Endodermal cell (in vitro differentiated cells): ENCODE measurements around the gene TMEM100. TPM values are rescaled to one million over a fixed set of nuclear protein-coding genes. Genes with fewer than 3 reads are reported as not detected.

Experiments
- DNase-seq: peaks from one replicate; pipeline ENCODE4 v3.0.0-alpha.2; 2017
- H3K27ac ChIP-seq: 2 replicates; pipeline ENCODE4 v1.5.1; 2013; ENCODE audit warnings: mild to moderate bottlenecking, low read depth, low read length, moderate library complexity
- H3K27me3 ChIP-seq: 2 replicates; pipeline ENCODE4 v1.6.1; 2013; ENCODE audit warnings: mild to moderate bottlenecking, low read length, moderate library complexity; ENCODE audit not compliant: insufficient read depth, control insufficient read depth, poor library complexity, severe bottlenecking
- H3K36me3 ChIP-seq: 2 replicates; pipeline ENCODE4 v1.7.0; 2013; ENCODE audit warnings: mild to moderate bottlenecking, low read length, moderate library complexity; ENCODE audit not compliant: control insufficient read depth, insufficient read depth
- H3K4me1 ChIP-seq: one replicate; pipeline ENCODE4 v1.7.0; 2013; ENCODE audit warnings: low read length; ENCODE audit not compliant: control insufficient read depth, insufficient read depth
- H3K4me3 ChIP-seq: 2 replicates; pipeline ENCODE4 v1.5.1; 2013; ENCODE audit warnings: mild to moderate bottlenecking, low read length, moderate library complexity
- H3K9ac ChIP-seq: 2 replicates; pipeline ENCODE4 v1.6.1; 2013; ENCODE audit warnings: mild to moderate bottlenecking, low read length, moderate library complexity; ENCODE audit not compliant: poor library complexity, severe bottlenecking; ENCODE audit errors: extremely low read depth
- H3K9me3 ChIP-seq: 2 replicates; pipeline ENCODE4 v1.6.1; 2013; ENCODE audit warnings: mild to moderate bottlenecking, low read length, moderate library complexity; ENCODE audit not compliant: control insufficient read depth
- H3K27ac Mint-ChIP-seq: 2 replicates; pipeline ENCODE4 v1.8.0; 2020; ENCODE audit warnings: mixed read lengths
- H3K27me3 Mint-ChIP-seq: 2 replicates; pipeline ENCODE4 v1.8.0; 2021; ENCODE audit warnings: mild to moderate bottlenecking, mixed read lengths; ENCODE audit not compliant: insufficient read depth
- H3K36me3 Mint-ChIP-seq: 2 replicates; pipeline ENCODE4 v1.8.0; 2020; ENCODE audit warnings: low read depth, mixed read lengths
- H3K4me1 Mint-ChIP-seq: 2 replicates; pipeline ENCODE4 v1.8.0; 2020; ENCODE audit warnings: mixed read lengths
- H3K4me3 Mint-ChIP-seq: 2 replicates; pipeline ENCODE4 v1.8.0; 2020; ENCODE audit warnings: mild to moderate bottlenecking, moderate library complexity, mixed read lengths
- H3K9me3 Mint-ChIP-seq: 2 replicates; pipeline ENCODE4 v1.8.0; 2020; ENCODE audit warnings: mild to moderate bottlenecking, mixed read lengths
- CTCF ChIP-seq: fragments of 200-600 bp; sonication (generic); conservative IDR thresholded peaks from 2 replicates; pipeline ENCODE4 v1.5.0; 2021; ENCODE audit warnings: antibody characterized with exemption, mild to moderate bottlenecking
- WGBS, 2 experiments: methylation state at CpG; one replicate each; pipeline versions ENCODE4 v1.1.5 to v1.1.7; 2013; ENCODE audit warnings: missing lambda C conversion rate in 2 of 2, mixed read lengths in 1 of 2; ENCODE audit not compliant: insufficient coverage in 1 of 2, insufficient read length in 1 of 2; 5-methylcytosine and 5-hydroxymethylcytosine counted together
- total RNA-seq, 2 donors: library from RNA; stranded (reverse); fragmentation: NEBNext Ultra II Directional in 1 of 2; extraction: Animal tissue kit (Norgen Biotek cat#: 25700) in 1 of 2; gene quantifications; 2 replicates in 1 of 2; 3 replicates in 1 of 2; pipeline ENCODE4 v1.2.1, GENCODE V29; 2021

The TMEM100 gene
- total RNA-seq, 2 donors from 2014 or later = 0.71 to 4.3 TPM

GRCh38 chr17:55728361-55728760 lies 5.7 kb upstream of the TMEM100 start:
- no peak overlapping the region for H3K4me3 ChIP-seq
- DNase-seq = no peak
- peaks cover 29% of the 10 kb centered on the region for H3K4me1 Mint-ChIP-seq
- no peaks in the 10 kb centered on the region for H3K9me3 ChIP-seq
- H3K36me3 ChIP-seq = no peaks in the 10 kb centered on the region
- no peak overlapping the region for H3K27ac ChIP-seq
- no peaks in the 10 kb centered on the region for H3K27me3 ChIP-seq
- no peak overlapping the region for H3K9ac ChIP-seq
- H3K27ac Mint-ChIP-seq = no peak overlapping the region
- H3K4me1 ChIP-seq = peaks cover 12% of the 10 kb centered on the region
- H3K9me3 Mint-ChIP-seq = no peaks in the 10 kb centered on the region
- H3K27me3 Mint-ChIP-seq = no peaks in the 10 kb centered on the region
- 80% methylated on average over 5 of the region's 5 CpGs for WGBS, 2 experiments
- H3K4me3 Mint-ChIP-seq = no peak overlapping the region
- H3K36me3 Mint-ChIP-seq = no peaks in the 10 kb centered on the region
- no peak for TF ChIP-seq CTCF

- H3K4me3 Mint-ChIP-seq = no peak overlapping the region
- no peak overlapping the region for H3K4me3 ChIP-seq
- no peaks in the 10 kb centered on the region for H3K9me3 ChIP-seq
- H3K36me3 ChIP-seq = no peaks in the 10 kb centered on the region
- 80% methylated on average over 1 of the region's 1 CpG; no CpG with 5 or more reads in 1 of the 2 experiments for WGBS, 2 experiments
- H3K4me1 Mint-ChIP-seq = peaks cover 33% of the 10 kb centered on the region
- H3K36me3 Mint-ChIP-seq = no peaks in the 10 kb centered on the region
- H3K27ac Mint-ChIP-seq = no peak overlapping the region
- H3K4me1 ChIP-seq = peaks cover 12% of the 10 kb centered on the region
- H3K27ac ChIP-seq = no peak overlapping the region
- H3K27me3 ChIP-seq = no peaks in the 10 kb centered on the region
- H3K9ac ChIP-seq = no peak overlapping the region
- no peaks in the 10 kb centered on the region for H3K27me3 Mint-ChIP-seq
- no peak for DNase-seq
- TF ChIP-seq CTCF = no peak
- H3K9me3 Mint-ChIP-seq = no peaks in the 10 kb centered on the region
These were observed 5.3 kb upstream of the TMEM100 start for GRCh38 chr17:55727920-55728319.

- Histone ChIP-seq H3K9me3 (no peaks in the 10 kb centered on the region), H3K27me3 (no peaks in the 10 kb centered on the region), H3K36me3 (no peaks in the 10 kb centered on the region), H3K4me3 (no peak overlapping the region), H3K9ac (no peak overlapping the region), H3K27ac (no peak overlapping the region), H3K4me1 (peaks cover 12% of the 10 kb centered on the region)
- no peaks in the 10 kb centered on the region for H3K9me3 Mint-ChIP-seq
- no peaks in the 10 kb centered on the region for H3K36me3 Mint-ChIP-seq
- no peak for TF ChIP-seq CTCF
- H3K4me3 Mint-ChIP-seq = no peak overlapping the region
- H3K27me3 Mint-ChIP-seq = no peaks in the 10 kb centered on the region
- WGBS, 2 experiments = 90 to 94% methylated on average over 5 to 6 of the region's 6 CpGs
- peaks cover 37% of the 10 kb centered on the region for H3K4me1 Mint-ChIP-seq
- H3K27ac Mint-ChIP-seq = no peak overlapping the region
- no peak for DNase-seq
These were observed 4.6 kb upstream of the TMEM100 start for GRCh38 chr17:55727275-55727674.
